GM21737 (cell line): ENCODE results near the gene ZZZ3.
"Not testable (repeated sequence)": the region's sequence is repeated elsewhere in the genome, so short reads cannot be mapped to it uniquely, and the experiment has no call there.

Experiments
- ATAC-seq: cut with Tn5 transposase; IDR thresholded peaks from one replicate; pipeline ENCODE4 v1.9.1; 2021; ENCODE audit warnings: mild to moderate bottlenecking, moderate library complexity; ENCODE audit not compliant: unreplicated experiment

ZZZ3 gene

DNA sequence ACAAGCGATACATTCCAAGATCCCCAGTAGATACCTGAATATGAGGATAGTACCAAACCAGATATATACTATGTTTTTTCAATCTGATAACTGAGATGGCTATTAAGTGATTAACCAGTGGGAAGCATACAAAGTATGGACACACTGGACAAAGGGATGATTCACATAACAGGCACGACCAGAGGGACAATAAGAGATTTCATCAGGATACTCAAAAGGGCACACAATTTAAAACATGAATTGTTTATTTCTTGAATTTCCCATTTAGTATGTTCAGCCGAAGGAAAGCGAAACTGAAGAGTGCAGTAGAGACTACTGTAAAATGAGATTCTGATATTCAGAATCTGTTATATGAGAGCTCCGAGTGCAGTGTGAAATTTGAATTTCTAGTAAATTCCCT, 10.6 kb downstream of the ZZZ3 start:
- ATAC-seq: no peak

DNA sequence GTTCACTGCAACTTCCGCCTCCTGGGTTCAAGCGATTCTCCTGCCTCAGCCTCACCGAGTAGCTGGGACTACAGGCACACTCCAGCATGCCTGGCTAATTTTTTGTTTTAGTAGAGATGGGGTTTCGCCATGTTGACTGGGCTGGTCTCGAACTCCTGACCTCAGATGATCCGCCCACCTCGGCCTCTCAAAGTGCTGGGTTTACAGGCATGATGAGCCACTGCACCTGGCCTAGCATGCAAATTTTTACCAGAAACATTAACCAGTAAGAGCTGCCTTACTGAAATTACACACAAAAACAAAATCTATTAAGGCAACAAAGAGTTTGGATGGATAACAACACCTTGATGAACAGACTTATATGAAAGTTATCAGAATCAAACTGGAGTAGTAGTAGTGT, 12.1 kb downstream of the ZZZ3 start:
- ATAC-seq: no peak

DNA sequence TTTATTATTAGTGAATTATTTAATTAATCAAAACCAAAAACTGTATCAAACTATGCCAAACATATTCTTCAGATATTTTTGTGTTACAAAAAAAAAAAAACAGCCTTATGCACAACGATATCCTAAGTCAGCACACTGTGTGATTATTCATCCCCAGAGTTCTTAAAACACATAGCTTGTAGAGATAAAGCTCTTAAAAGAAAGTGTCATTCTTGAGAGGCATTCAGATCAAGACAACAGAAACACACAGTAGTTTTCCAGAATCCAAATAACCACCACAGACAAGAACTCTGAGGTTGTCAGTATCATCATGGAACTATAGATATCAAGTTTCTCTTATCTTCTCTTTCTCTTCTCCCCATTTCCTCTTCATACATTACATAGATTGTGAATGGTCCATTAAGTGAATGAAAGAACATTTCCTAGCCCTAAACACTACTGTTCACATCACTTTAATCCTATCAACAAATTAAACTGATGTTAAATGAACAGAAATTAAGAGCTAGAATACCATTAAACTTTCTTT, 13.5 kb downstream of the ZZZ3 start:
- no peak for ATAC-seq

DNA sequence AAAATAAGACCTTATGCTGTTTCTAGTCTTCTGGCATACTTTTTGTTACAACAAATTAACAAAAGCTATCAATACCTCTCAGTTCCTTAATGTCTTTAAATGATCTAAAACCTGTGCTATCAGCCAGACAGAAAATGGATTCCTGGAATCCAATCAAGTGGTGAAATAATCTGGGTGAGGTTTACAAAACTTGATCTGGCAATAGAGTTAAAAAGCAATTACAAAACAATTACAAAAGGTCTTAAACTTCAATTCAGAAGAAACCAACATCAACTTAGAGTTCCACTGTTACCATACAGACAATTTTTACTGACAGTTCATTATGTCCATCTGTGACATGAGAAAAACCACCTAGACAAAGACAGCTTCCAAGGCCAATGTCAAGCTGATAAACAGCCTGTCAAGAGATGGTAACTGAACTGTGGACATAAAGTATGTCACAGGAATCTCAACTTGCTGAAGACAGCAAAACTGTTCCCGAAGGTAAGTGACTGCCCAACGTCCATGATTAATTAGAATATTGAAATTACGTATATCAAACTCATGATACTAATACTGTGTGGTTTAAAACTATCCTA, 17.4 kb downstream of the ZZZ3 start:
- no peak for ATAC-seq

DNA sequence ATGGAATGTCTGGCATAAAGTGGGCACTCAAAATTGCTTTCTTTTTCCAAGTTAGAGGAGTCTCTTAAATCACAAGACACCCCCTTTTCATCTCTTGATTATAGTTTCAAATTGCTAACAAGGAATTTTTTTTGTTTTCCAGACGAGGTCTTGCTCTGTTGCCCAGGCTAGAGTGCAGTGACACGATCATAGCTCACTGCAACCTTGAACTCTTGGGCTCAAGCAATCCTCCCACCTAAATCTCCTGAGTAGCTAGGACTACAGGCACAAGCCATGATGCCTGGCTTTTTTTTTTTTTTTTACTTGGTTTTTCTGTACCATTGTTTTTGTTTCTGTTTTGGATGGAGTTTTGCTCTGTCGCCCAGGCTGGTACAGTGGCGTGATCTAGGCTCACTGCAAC, 20.8 kb downstream of the ZZZ3 start:
- no peak for ATAC-seq

DNA sequence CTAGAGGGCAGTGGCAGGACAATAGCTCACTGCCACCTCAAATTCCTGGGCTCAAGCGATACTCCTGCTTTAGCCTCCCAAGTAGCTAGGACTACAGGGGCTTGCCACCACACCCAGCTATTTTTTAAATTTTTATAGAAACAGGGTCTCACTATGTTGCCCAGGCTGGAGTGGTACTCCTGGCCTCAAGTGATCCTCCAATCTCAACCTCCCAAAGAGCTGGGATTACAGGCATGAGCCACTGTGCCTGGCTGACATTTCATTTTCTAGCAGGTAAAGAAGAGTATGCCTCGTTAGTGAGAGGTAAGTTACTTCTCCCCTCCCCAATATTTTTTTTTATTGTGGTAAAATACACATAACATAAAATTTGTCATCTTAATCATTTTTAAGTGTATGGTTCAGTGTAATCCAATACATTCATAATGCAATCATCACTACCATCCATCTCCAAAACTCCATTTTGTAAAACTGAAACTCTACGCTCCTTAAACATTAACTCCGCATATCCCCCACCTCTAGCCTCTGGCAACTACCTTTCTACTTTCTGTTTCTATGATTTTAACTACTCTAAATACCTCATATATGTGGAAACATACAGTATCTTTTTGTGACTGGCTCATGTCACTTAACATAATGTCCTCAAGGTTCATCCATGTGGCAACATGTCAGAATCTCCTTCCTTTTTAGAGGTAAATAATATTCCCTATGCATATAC, 22.4 kb downstream of the ZZZ3 start:
- ATAC-seq: no peak

DNA sequence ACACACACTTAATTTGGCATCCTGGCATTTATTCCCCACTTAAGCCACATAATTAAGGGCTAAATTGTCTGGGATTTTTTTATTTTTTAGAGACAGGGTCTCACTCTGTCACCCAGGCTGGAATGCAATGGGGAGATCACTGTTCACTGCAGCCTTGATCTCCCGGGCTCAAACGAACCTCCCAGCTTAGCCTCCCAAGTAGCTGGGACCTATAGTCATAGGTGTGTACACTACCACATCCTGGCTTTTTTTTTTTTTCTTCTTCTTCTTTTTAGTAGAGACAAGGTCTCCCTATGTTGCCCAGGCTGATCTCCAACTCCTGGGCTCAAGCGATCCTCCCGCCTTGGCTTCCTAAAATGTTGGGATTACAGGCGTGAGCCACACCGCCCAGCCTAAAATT, 24.2 kb downstream of the ZZZ3 start:
- ATAC-seq: no peak

DNA sequence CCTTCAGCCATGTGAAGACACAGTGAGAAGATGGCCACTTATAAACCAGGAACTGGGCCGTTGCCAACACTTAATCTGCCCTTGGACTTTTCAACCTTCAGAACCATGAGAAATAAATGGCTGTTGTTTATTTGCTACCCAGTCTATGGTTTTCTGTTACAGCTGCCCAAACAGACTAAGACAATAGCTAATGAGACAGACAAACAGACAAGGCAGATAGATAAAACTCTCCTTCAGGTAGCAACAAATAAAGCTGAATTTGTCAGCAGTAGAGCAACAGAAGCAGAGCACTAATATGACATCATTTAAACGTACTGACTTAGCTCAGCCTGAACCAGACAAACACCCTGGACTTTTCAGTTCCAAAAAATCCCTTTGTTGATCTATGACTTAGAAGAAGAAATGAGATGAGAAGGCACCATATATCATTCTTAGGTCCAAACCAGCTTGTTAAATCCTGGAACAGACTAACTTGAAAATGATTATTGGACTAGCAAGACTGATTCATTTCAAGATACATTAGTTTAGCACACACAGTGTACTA, 27.0 kb downstream of the ZZZ3 start:
- no peak for ATAC-seq

DNA sequence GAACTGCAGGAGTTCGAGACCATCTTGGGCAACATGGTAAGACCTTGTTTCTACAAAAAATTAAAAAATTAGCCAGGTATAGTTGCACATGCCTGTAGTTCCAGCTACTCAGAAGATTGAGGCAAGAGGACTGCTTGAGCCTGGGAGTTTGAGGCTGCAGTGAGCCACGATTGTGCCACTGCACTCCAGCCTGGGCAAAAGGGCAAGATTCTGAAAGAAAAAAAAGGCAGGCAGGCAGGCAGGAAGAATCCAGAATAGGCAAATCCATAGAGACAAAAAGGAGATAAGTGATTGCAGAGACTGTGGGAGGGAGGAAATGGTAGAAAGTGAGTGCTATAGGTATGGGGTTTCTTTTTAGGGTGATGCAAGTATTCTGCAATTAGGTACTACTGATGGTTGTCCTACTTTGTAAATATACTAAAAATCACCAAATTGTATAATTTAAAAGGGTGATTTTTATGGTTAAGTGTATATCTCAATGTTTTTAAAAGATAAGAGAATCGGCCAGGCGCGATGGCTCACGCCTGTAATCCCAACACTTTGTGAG, 29.4 kb downstream of the ZZZ3 start:
- no peak for ATAC-seq

DNA sequence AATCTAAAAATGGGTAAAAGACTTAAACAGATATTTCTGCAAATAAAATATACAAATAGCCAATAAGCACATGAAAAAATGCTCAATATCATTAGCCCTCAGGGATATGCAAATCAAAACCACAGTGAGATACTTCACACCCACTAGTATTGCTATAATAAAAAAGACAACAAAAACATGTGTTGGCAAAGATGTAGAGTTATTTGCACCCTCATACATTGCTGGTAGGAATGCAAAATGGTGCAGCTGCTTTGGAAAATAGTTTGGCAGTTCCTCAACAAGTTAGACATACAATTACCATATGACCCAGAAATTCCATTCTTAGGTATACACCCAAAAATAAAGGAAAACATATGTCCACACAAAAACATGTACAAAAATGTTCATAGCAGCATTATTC, 30.2 kb downstream of the ZZZ3 start:
- no peak for ATAC-seq

DNA sequence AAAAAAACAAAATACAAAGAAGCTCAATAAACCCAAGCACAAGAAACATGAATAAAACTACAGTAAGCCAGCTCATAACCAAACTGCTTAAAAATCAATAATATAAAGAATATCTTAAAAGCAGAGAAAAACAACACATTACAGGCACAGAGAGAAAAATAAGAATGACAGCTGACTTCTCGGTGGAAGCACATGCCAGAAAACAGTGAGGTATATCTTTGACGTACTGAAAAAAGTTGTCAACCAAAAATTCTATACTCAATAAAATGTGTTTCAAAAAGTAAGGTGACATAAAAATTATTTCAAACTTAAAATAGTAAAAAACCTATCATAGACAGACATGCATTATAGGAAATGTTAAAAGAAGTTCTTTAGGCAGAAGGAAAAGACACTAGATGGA, 33.3 kb downstream of the ZZZ3 start:
- no peak for ATAC-seq

DNA sequence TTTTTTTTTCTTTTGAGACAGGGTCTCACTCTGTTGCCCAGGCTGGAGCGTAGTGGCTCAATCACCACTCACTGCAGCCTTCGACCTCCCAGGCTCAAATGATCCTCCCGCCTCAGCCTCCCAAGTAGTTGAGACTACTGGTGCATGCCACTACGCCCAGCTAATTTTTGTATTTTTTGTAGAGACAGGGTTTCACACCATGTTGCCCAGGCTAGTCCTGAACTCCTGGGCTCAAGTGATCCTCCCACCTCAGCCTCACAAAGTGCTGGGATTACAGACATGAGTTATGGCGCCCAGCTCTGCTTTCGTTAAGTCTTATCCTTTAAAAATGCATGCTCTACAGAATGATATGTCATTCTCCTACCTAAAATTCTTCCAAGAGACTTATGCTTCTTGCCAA, 36.2 kb downstream of the ZZZ3 start:
- ATAC-seq: not testable (repeated sequence)

DNA sequence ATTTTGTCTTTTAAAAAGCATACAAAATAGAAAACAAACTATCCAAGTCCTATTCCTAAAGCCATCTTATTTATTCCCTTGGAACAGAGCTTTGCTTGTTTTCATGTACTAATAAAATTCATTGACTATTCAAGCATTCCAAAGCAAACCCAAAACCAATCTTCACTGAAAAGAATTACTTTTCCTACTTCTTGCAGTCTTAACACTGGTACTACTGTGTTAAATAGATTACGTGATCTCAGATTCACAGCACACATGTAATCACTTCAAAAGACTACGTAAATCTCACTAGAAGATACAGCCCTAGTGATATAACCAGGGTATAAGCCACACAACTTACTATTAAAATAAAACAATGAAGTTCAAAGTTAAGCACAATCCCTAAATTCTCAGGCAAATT, 39.0 kb downstream of the ZZZ3 start:
- no peak for ATAC-seq

DNA sequence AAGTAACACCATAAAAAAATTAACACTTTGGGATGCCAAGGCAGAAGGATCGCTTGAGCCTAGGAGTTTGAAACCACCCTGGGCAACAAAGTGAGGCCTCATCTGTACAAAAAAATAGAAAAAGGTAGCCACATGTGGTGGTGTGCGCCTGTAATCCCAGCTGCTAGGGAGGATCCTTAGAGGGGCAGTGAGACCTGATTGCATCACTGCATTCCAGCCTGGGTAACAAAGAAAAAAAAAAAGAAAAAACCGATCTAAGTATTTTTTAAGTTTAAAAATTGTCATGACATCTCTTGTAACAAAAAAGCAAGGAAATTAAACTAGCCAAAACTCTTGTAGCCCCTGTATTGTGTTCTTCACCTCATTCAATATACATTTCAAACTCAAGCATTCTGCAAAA, 39.5 kb downstream of the ZZZ3 start:
- ATAC-seq: no peak

DNA sequence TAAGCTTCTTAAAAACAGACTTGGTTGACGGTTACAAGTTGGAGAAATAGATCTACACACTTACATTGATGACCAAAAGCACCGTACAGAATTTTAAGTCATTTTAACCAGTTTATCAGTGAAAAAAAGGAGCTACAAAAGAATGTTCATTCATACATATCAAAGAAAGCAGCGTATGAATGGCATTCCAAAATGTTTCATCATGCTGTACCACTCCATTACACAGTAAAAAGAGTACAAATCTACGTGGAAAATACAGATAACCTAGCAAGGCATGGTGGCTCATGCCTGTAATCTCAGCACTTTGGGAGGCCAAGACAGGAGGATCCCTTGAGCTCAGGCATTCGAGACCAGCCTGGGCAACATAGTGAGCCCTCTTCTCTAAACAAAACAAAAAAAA, 40.3 kb downstream of the ZZZ3 start:
- no peak for ATAC-seq

DNA sequence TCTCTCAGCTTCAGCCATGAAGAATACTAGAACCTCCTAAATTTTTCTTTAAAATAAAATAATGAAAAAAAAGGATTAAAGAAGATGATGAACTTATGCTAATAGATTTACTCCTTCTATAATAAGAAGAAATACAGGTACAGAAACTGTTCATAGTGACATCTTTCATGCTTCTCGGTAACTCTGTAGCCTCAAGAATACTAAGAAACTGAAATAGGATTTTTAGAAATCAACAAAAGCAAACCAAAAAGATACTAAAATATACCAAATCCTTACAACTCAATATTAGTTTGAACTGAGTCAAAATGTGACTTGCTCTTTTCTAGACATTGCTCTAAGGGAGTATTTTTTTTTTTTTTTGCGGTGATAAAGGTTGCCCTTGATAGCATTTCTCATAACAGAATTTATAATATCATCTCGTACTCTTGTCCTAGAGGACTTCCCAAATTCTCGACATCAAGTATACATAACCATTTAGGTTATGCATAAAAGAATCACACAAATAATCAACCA, 42.8 kb downstream of the ZZZ3 start:
- ATAC-seq: no peak

DNA sequence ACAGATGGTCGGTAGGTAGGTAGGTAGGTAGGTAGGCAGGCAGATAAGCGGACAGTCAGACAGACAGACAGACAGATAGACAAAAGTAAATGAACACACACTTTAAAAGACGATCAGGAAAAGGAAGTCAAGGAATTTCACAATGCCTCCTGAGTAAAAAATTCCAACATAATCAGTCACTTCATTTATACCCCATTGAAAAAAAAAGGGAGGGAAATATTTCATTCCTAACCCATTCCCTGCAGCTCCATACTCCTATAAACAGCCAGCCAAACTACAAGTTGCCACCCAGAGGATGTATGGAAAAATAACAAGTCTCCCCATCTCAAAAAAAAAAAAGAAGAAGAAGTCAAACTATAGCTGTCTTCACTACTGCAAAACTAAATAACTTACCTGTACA, 43.4 kb downstream of the ZZZ3 start:
- no peak for ATAC-seq

DNA sequence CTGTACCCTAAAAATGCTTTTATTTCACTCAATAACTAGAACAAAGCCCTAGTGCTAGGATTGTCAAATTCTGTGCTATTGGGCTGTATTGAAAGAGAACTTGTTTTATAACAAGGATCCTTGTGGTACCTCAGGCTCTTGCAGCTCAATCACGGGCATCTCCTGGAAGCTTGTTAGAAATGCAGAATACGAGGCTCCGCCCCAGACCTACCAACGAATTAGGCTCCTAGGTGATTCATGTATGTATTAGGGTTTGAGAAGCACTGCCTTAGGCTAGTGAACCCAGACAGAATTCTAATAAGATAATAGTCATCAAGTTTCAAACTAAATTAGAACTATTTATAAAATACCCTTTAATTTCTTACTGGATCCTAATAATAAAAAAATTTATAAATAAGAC, 45.6 kb downstream of the ZZZ3 start:
- no peak for ATAC-seq
